HG02840 (cell line): ENCODE data around the gene PUDP.

Experiments
- ATAC-seq: cut with Tn5 transposase; IDR thresholded peaks from one replicate; pipeline ENCODE4 v1.9.1; 2021; ENCODE audit warnings: mild to moderate bottlenecking, moderate library complexity, moderate number of reproducible peaks; ENCODE audit not compliant: unreplicated experiment, low FRiP score

The PUDP gene

GRCh38 chrX:7077241-7078230 lies 70.4 kb downstream of the PUDP start:
- ATAC-seq, result no peak

GRCh38 chrX:7076245-7076661 lies 71.7 kb downstream of the PUDP start:
- ATAC-seq, result no peak

GRCh38 chrX:7074908-7075204 lies 73.1 kb downstream of the PUDP start:
- no peak for ATAC-seq

DNA sequence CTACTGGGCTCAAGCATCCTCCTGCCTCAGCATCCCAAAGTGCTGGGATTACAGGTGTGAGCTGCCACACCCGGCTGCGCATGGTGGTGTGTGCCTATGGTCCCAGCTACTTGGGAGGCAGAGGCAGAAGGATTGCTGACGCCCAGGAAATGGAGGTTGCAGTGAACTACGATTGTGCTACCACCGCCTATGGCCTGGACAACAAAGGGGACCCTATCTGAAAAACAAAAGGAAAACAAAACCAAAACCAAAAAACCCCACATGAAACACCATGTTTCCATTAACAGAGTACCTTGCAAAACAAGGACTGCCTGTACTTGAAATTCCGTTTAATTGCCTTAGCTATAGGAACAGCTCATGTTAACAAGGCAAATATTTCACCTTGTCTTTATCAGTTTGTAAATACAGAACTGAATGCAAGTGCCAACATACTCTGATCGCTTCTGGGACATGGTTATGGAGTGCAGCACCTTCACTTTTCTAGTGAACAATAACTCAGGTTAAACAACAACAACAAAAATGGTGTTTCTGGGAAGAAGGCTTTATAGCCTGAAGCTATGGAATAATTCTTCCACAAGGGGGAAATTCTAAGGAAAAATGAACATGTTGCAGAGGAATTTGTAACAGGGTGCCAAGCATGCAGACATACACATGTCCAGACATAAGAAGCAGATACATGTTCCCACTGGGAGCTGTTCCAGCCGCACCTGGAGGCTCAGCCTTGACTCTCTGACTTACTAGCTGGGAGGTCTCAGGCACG lies 73.6 kb downstream of the PUDP start:
- ATAC-seq, result no peak

GRCh38 chrX:7073336-7073735 lies 74.6 kb downstream of the PUDP start:
- no peak for ATAC-seq

GRCh38 chrX:7072856-7073255 lies 75.1 kb downstream of the PUDP start:
- no peak for ATAC-seq

DNA sequence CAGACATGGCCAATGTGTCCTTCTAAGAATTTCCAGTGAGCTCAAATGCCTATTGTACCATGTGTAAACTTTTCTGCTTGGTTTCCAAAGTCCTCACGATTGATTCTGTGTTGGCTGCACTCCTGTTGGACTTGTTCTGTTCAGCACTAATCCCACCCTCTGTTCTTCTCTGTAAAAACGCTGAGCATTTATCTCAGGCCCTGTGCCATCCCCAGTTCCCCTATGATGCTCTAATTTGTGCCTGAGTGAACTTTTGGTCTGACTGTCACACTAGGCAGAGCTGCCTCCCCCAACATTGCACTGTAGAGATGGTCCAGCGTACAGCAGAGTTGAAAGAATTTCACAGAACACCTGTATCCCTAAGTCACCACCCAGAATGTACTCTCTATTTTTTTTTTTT lies 76.6 kb downstream of the PUDP start:
- no peak for ATAC-seq

DNA sequence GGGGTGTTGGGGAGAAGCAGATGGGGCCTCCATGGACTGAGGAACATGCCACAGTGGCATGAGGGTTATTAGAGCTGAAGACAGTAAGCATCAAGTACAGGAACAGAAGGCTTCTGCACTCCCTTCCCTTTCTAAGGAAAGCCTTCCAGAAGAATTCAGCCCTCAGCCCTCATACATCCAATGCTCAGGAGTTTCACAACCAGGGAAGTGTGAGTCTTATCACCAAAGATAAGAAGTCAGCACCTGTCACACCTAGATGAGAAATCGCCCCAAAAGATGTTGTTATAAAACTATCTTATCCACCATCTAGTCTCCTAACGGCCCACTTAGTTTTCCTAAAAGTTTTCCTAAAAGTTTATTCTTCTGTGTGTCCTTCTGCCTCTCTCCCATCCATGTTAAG lies 78.4 kb downstream of the PUDP start:
- ATAC-seq, result no peak

DNA sequence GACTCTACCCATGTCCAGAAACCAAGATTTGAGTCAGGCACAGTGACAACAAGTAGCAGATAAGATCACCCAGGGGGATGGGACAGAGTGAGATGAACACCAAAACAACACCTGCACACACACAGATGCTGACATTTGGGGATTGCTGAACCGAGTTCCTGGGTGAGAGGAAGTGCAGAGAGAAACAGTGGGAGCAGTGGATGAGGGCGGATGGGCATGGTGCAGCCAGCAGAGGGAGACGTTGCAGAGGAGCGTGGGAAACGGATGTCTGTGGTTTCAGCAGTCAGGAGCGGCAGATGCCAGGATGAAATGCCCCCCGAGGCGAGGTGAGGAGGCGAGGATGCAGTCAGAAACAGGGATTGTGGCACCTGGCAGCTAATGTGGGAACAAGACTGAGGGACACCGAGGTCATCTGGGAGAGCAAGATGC lies 79.0 kb downstream of the PUDP start:
- no peak for ATAC-seq

DNA sequence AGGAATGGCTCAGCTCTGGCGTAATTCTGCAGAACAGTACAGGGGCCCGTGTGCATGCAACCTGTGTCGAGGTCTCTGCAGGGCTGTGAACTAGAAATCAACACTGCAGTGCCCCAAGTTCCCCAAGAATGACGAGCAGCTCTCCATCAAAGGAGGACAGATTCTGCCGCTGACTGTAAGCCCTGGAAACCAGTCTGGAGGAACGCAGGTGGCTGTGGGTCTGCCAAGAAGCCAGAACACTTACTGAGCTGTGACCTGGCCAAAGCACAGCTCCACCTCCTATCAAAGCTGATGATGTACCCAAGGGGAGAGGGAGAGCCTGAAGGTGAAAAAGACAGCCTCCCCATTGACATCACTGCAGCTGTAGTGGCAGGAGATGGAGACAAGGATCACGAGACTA lies 80.7 kb downstream of the PUDP start:
- no peak for ATAC-seq

DNA sequence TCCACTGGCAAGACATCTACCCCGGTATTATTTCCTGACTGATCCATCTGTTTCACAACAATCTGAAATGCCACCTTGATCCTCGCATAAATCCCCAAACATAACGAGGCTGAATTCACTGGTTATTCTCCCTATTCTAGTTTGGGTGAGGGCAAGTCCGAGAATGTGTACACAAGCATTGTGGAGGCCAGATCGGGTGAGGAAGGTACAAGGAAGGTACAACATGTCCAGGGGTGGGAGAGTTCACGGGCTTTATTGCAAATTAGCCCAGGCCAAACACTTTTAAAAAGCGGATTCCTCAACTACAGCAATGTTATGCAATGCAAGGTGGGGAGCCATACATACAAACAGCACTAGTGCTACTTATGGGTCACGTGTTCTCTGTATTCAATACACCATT lies 82.5 kb downstream of the PUDP start:
- ATAC-seq, result no peak

DNA sequence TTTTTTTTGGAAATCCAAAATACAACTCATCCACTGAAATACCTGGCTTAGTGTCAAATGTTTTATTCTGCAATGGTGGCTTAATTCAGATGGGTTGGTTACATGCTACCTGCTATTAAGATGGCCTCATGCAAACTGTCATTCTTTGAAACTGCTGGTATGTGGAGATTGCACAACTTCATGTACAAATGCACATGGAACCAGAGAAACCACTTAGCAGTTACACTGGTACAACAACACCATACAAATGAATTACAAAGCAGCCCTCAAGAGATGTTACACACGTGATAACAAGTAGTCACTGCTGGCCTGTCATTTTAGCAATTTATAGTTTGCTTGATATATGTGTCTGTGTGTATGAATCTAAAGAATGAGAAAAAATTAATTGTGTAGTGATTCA lies 85.0 kb downstream of the PUDP start:
- no peak for ATAC-seq

DNA sequence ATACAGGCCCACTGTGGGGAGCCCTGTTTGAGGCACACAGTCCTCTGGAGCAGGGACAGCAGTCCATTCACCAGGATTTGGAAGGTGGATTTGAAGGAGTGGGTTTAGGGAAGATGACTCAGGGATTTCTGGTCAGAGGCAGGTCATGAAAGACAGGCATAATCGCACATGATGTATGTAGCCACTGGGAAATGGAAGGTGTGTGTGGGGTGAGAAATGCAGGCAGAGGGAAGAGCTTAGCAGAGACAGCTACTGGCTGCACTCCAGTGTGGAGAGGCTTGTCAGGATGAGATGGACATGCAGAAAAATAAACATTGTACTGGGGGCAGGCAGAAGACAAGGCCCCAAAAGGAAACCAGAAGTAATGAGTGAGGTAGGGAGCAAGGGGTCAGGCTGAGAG lies 85.7 kb downstream of the PUDP start:
- ATAC-seq, result no peak

DNA sequence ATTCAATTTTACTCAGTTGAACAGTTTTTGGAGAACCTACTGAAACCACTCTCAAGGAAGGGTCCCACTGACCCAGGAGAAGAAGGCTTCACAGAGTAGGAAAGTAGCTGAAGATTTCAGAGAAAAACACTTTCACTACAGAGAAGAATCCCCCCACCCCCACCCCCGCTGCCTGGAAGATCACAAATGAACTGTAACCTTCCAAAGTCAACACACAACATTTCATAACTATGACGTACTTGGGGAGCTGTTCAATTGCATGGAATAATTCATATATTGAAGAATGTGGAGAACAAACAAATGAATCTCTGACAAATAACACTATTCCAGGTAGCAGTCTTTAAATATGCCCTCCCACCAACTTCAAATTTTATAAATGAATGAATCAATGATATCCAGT lies 86.5 kb downstream of the PUDP start:
- ATAC-seq, result no peak

DNA sequence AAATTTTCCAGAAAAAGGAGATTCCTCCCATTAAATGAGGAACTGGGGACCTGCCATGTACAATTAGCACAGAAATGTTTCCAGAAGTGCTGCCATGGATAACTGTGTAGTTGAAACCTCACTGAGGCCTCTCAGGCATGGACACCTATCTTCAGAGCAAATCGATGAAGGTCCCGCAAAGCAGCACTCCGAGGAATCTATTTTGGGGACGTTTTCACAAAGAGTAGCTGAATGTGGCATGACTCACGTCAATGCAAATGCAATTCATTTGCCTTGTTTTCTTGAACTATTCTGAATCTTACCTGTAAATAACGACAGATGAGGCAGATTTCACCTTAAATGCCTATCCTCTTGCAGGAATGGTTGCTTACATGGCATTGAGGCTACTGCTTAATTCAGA lies 87.5 kb downstream of the PUDP start:
- ATAC-seq, result no peak

- peak; percentile 2 for ATAC-seq
Observed at GRCh38 chrX:7059859-7060258, 88.1 kb downstream of the PUDP start.

DNA sequence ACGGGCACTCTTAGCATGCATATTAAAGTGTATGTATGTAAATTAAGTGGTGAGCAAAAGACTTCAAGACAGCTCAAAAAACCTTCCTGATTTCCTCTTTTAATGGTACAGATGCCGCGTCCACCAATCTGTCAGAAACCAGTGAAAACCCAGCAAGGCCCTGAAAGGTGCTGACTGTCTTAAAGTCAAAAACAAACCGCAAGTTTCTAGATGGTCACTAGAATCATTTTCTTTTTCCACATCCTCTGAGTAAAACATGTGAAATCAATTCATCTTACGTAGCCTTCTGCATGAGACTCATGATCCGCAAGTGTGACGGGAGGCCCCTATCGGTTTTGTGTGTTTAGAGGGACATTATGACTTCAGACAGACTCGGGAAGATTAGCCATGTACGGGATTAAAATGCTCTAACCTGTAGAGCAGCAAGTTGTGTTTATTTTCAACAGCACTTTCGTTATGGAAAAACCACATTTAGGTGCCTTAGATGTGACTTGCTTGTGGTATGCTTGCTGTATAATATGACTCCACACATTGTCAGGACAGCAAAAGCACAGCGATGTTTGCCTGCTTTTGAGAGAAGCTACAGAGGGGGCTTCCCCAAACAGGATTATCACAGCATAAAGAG lies 88.6 kb downstream of the PUDP start:
- ATAC-seq, result peak; percentile 95

- no peak for ATAC-seq
Observed at GRCh38 chrX:7055386-7056137, 92.4 kb downstream of the PUDP start.

DNA sequence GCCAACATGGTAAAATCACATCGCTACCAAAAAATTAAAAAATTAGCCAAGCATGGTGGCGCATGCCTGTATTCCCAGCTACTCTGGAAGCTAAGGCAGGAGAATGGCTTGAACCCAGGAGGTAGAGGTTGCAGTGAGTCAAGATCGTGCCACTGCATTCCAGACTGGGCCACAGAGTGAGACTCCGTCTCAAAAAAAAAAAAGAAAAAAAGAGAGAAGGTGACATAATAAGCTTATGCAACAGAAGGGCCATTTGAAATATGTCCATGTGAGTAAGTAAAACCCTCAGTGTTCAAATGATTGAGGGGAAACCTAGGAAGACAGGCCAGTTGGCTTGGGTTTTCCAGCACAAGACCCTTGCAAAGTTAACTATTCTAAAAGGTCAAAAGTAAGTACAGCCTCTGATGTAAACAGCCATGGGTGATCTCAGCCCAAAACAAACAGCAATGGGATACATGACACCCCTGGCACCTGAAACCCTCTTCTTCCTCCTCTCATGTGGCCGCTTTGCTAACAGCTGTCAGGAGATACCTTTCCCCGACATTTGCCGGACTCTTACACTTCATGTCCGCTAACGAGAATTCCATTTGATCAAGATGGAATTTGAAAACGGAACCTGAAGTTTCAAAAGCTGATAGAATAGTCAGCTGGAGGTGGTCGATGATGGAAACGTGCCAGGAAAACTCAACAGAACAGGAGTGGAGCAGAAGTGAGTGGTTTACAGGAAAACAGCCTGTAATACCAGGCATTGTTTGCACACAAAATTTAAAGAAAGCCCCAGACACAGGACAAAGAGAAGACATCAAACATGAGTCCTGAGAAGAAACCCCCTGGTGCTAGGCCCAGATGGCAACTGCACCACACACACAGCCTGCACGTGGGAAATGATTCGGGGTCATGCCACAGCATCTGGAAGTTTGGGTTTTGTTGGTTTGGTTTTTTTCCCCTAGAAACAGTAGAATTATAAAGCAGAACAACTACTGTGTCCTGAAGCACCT lies 93.4 kb downstream of the PUDP start:
- ATAC-seq, result no peak
